ENCODE measurements around the gene RHOH.

- TF ChIP-seq EP300 (IDR thresholded peaks at IDR 0.05) (no peak), MAFK (IDR thresholded peaks at IDR 0.05; ENCODE audit: partially characterized antibody) (no peak), RAD21 (conservative IDR thresholded peaks at IDR 0.05 in 1 of 2, IDR thresholded peaks at IDR 0.05 in 1 of 2) (no peak), KDM5A (IDR thresholded peaks at IDR 0.05) (no peak), HMGXB4 (CRISPR knock-in tag; IDR thresholded peaks at IDR 0.05; ENCODE audit: borderline replicate concordance) (no peak), BHLHE40 (IDR thresholded peaks at IDR 0.05; ENCODE audit: low read depth, low read length) (no peak), GATA3 (IDR thresholded peaks at IDR 0.05; ENCODE audit: borderline replicate concordance) (no peak)
- TF ChIP-seq, protein P1, sequence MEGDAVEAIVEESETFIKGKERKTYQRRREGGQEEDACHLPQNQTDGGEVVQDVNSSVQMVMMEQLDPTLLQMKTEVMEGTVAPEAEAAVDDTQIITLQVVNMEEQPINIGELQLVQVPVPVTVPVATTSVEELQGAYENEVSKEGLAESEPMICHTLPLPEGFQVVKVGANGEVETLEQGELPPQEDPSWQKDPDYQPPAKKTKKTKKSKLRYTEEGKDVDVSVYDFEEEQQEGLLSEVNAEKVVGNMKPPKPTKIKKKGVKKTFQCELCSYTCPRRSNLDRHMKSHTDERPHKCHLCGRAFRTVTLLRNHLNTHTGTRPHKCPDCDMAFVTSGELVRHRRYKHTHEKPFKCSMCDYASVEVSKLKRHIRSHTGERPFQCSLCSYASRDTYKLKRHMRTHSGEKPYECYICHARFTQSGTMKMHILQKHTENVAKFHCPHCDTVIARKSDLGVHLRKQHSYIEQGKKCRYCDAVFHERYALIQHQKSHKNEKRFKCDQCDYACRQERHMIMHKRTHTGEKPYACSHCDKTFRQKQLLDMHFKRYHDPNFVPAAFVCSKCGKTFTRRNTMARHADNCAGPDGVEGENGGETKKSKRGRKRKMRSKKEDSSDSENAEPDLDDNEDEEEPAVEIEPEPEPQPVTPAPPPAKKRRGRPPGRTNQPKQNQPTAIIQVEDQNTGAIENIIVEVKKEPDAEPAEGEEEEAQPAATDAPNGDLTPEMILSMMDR (IDR thresholded peaks at IDR 0.05): no peak
- TF ChIP-seq, protein P2, sequence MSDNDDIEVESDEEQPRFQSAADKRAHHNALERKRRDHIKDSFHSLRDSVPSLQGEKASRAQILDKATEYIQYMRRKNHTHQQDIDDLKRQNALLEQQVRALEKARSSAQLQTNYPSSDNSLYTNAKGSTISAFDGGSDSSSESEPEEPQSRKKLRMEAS (IDR thresholded peaks at IDR 0.05): no peak
These were observed 10.2 kb upstream of the RHOH start for GRCh38 chr4:40186665-40187014.

Data from A549 (cell line).